ENCODE data around the gene YY1AP1. TPM values are rescaled to one million over a fixed set of nuclear protein-coding genes. Genes with fewer than 3 reads are reported as not detected.
A peak's percentile ranks its signal among the peaks of the same experiment; 100 is the strongest.

The YY1AP1 gene
- total RNA-seq, 1 experiment from 2014 or later, result 40.3 TPM

GRCh38 chr1:155650231-155650757 is 38.3 kb downstream of the YY1AP1 start:
- no peaks in the 10 kb centered on the region for H4K20me1 ChIP-seq (ENCODE audit: insufficient read depth)
- H3K36me3 ChIP-seq (ENCODE audit: control insufficient read depth in 1 of 2, insufficient read depth in 2 of 2, low read length in 2 of 2), result no peaks in the 10 kb centered on the region
- no peaks in the 10 kb centered on the region for H3K9me3 ChIP-seq (ENCODE audit: control insufficient read depth in 1 of 2, insufficient read depth in 1 of 2, low read depth in 1 of 2, low read length in 2 of 2)
- intact Hi-C loops (cut with micrococcal nuclease), result no loop called here
- H3K4me1 ChIP-seq (ENCODE audit: control insufficient read depth in 1 of 2, insufficient read depth in 2 of 2, low read length in 2 of 2), result peaks cover 26 to 39% of the 10 kb centered on the region in 2 experiments
- TF ChIP-seq YY1 (IDR thresholded peaks at IDR 0.05; ENCODE audit: extremely low read depth, insufficient replicate concordance, low read depth, low read length) (no peak), ATF3 (IDR thresholded peaks at IDR 0.05) (no peak)
- H2AFZ ChIP-seq (ENCODE audit: low read depth, low read length, poor library complexity, severe bottlenecking), result peak overlapping the region; percentile 96
- H3K79me2 ChIP-seq (ENCODE audit: insufficient read depth, low read length), result no peaks in the 10 kb centered on the region
- RAD21 ChIA-PET (ENCODE audit: low non-redundant PET in 1 of 2, low total read pairs in 2 of 2, uncharacterized antibody in 2 of 2, unreplicated experiment in 2 of 2), result no interaction called here
- POLR2A ChIA-PET, result interaction anchor here (0.9 kb wide), 1 partner anchor 52 kb away, joined by 3 read pairs; no protein-coding TSS in a partner anchor
- H3K27me3 ChIP-seq (ENCODE audit: insufficient read depth, low read length), result no peaks in the 10 kb centered on the region
- no TSS peak for BruUV-seq (replicated peaks)
- H3K9me2 ChIP-seq (ENCODE audit: insufficient read depth), result no peaks in the 10 kb centered on the region
- H3K27ac ChIP-seq (ENCODE audit: low read depth, low read length), result peak overlapping the region; percentile 68; the same call in 1 of the 2 replicates
- H3K9ac ChIP-seq (ENCODE audit: low read length), result peak overlapping the region; percentile 51
- peak overlapping the region; percentile 79 for H3K4me2 ChIP-seq (ENCODE audit: low read length)
- H3K4me3 ChIP-seq (replicated peaks in 1 of 2; ENCODE audit: low read depth in 1 of 2, low read length in 2 of 2), result no peak overlapping the region
- ATAC-seq (no peak), DNase-seq (ENCODE audit: low read depth, low spot score) (no peak)
- CTCF ChIA-PET, result interaction anchor here (1.5 kb wide), 1 partner anchor 399 kb away, joined by 5 read pairs; no protein-coding TSS in a partner anchor

- Histone ChIP-seq H3K9me2 (ENCODE audit: insufficient read depth) (no peaks in the 10 kb centered on the region), H2AFZ (ENCODE audit: low read depth, low read length, poor library complexity, severe bottlenecking) (no peak overlapping the region), H3K27ac (ENCODE audit: low read depth, low read length) (no peak overlapping the region), H4K20me1 (ENCODE audit: insufficient read depth) (no peaks in the 10 kb centered on the region), H3K79me2 (ENCODE audit: insufficient read depth, low read length) (no peaks in the 10 kb centered on the region), H3K9me3 (ENCODE audit: control insufficient read depth in 1 of 2, insufficient read depth in 1 of 2, low read depth in 1 of 2, low read length in 2 of 2) (no peaks in the 10 kb centered on the region), H3K4me3 (replicated peaks in 1 of 2; ENCODE audit: low read depth in 1 of 2, low read length in 2 of 2) (no peak overlapping the region), H3K27me3 (ENCODE audit: insufficient read depth, low read length) (no peaks in the 10 kb centered on the region), H3K4me2 (ENCODE audit: low read length) (no peak overlapping the region), H3K4me1 (ENCODE audit: control insufficient read depth in 1 of 2, insufficient read depth in 2 of 2, low read length in 2 of 2) (peaks cover 26 to 39% of the 10 kb centered on the region in 2 experiments), H3K9ac (ENCODE audit: low read length) (no peak overlapping the region), H3K36me3 (ENCODE audit: control insufficient read depth in 1 of 2, insufficient read depth in 2 of 2, low read length in 2 of 2) (no peaks in the 10 kb centered on the region)
- ChIA-PET POLR2A (no interaction called here), CTCF (interaction anchor here (1.9 kb wide), 1 partner anchor 476 kb away, joined by 4 read pairs; the partner anchor contains the start of genes KRTCAP2 and TRIM46), RAD21 (ENCODE audit: low non-redundant PET in 1 of 2, low total read pairs in 2 of 2, uncharacterized antibody in 2 of 2, unreplicated experiment in 2 of 2) (no interaction called here)
- intact Hi-C loops (cut with micrococcal nuclease), result no loop called here
- ATAC-seq (no peak), DNase-seq (ENCODE audit: low read depth, low spot score) (no peak)
- no TSS peak for BruUV-seq (replicated peaks)
- TF ChIP-seq SRF (IDR thresholded peaks at IDR 0.05; ENCODE audit: low read depth), result no peak
- TF ChIP-seq POLR2AphosphoS5 (IDR thresholded peaks at IDR 0.05; ENCODE audit: low read depth, low read length), result no peak
- no peak for TF ChIP-seq ZBTB33 (IDR thresholded peaks at IDR 0.05; ENCODE audit: extremely low read depth, insufficient replicate concordance, low read length)
- TF ChIP-seq ZFX (IDR thresholded peaks at IDR 0.05), result no peak
- TF ChIP-seq ZNF274 (IDR thresholded peaks at IDR 0.05; ENCODE audit: low read depth, low read length), result no peak
- TF ChIP-seq SIN3A (IDR thresholded peaks at IDR 0.05; ENCODE audit: low read depth), result no peak
- no peak for TF ChIP-seq YY1 (IDR thresholded peaks at IDR 0.05; ENCODE audit: extremely low read depth, insufficient replicate concordance, low read depth, low read length)
- TF ChIP-seq EZH2phosphoT487 (IDR thresholded peaks at IDR 0.05; ENCODE audit: borderline replicate concordance), result no peak
- TF ChIP-seq SP1 (IDR thresholded peaks at IDR 0.05; ENCODE audit: low read depth), result no peak
- TF ChIP-seq ATF3 (IDR thresholded peaks at IDR 0.05), result no peak
- TF ChIP-seq RAD21 (IDR thresholded peaks at IDR 0.05; ENCODE audit: low read depth), result no peak
- TF ChIP-seq MAX (IDR thresholded peaks at IDR 0.05), result no peak
- no peak for TF ChIP-seq FOSL1 (IDR thresholded peaks at IDR 0.05; ENCODE audit: low read depth)
- TF ChIP-seq CEBPB (IDR thresholded peaks at IDR 0.05; ENCODE audit: low read depth), result no peak
- TF ChIP-seq JUND (IDR thresholded peaks at IDR 0.05), result no peak
- TF ChIP-seq ELF1 (IDR thresholded peaks at IDR 0.05; ENCODE audit: borderline replicate concordance, low read depth), result no peak
Measured at GRCh38 chr1:155649676-155650075, 38.9 kb downstream of the YY1AP1 start.
